CD4-positive, alpha-beta T cell (primary cell): Measurements from ENCODE around the gene AFF3. TPM values are rescaled to one million over a fixed set of nuclear protein-coding genes. Genes with fewer than 3 reads are reported as not detected.

Experiments
- ATAC-seq: fragments of 200-7000 bp; cut with Tn5 transposase; one replicate; pipeline ENCODE4 v1.10.0; 2022; ENCODE audit warnings: mild to moderate bottlenecking; ENCODE audit not compliant: poor library complexity
- CTCF ChIA-PET: fragments of 350-600 bp; sonication (Branson Sonifier 250); formaldehyde crosslinking; loops from one replicate; lab custom pipeline; 2021; ENCODE audit warnings: antibody characterized with exemption, inconsistent platforms; lab: Charles Lee
- POLR2A ChIA-PET: fragments of 350-600 bp; sonication (Branson Sonifier 250); formaldehyde crosslinking; loops from one replicate; lab custom pipeline; 2021; ENCODE audit warnings: antibody characterized with exemption, inconsistent platforms; lab: Charles Lee
- DNase-seq, 14 experiments: peaks; one replicate each; pipeline ENCODE4 v3.0.0-alpha.2; 2013 to 2020; ENCODE audit warnings: mixed read lengths in 2 of 14
- H3K27ac ChIP-seq, 2 donors: one replicate each; pipeline versions ENCODE4 v1.5.1 to v1.7.0; 2013; ENCODE audit warnings: low read length in 2 of 2, low read depth in 1 of 2, mild to moderate bottlenecking in 1 of 2
- H3K27me3 ChIP-seq, 2 experiments: 1 replicate in 1 of 2; 2 replicates in 1 of 2; pipeline versions ENCODE4 v1.6.1 to v1.7.0; 2013; ENCODE audit warnings: low read length in 2 of 2, control low read depth in 1 of 2, mild to moderate bottlenecking in 1 of 2, moderate library complexity in 1 of 2; ENCODE audit not compliant: insufficient read depth in 2 of 2, control insufficient read depth in 1 of 2
- H3K36me3 ChIP-seq: one replicate; pipeline ENCODE4 v1.6.1; 2013; ENCODE audit warnings: low read length, control low read depth; ENCODE audit not compliant: insufficient read depth
- H3K4me1 ChIP-seq: one replicate; pipeline ENCODE4 v1.6.1; 2013; ENCODE audit warnings: low read length, control low read depth; ENCODE audit not compliant: insufficient read depth
- H3K4me3 ChIP-seq: one replicate; pipeline ENCODE4 v1.5.1; 2013; ENCODE audit warnings: mild to moderate bottlenecking, low read length, moderate library complexity
- H3K9me3 ChIP-seq, 2 experiments: 1 replicate in 1 of 2; 2 replicates in 1 of 2; pipeline versions ENCODE4 v1.6.1 to v1.7.0; 2013; ENCODE audit warnings: low read length in 2 of 2, mild to moderate bottlenecking in 2 of 2, control low read depth in 1 of 2, moderate library complexity in 1 of 2; ENCODE audit not compliant: control insufficient read depth in 1 of 2, insufficient read depth in 1 of 2
- H3K27ac Mint-ChIP-seq: one replicate; pipeline ENCODE4 v1.8.0; 2020; ENCODE audit warnings: mixed read lengths
- H3K27me3 Mint-ChIP-seq: one replicate; pipeline ENCODE4 v1.8.0; 2021; ENCODE audit warnings: mixed read lengths
- H3K36me3 Mint-ChIP-seq: one replicate; pipeline ENCODE4 v1.8.0; 2021; ENCODE audit warnings: low read depth, mixed read lengths
- H3K4me1 Mint-ChIP-seq: one replicate; pipeline ENCODE4 v1.8.0; 2021; ENCODE audit warnings: low read depth, mixed read lengths
- H3K4me3 Mint-ChIP-seq: one replicate; pipeline ENCODE4 v1.8.0; 2020; ENCODE audit warnings: mild to moderate bottlenecking, mixed read lengths
- H3K9me3 Mint-ChIP-seq: one replicate; pipeline ENCODE4 v1.8.0; 2020; ENCODE audit warnings: mixed read lengths
- CTCF ChIP-seq: fragments of 200-600 bp; IDR thresholded peaks from one replicate; pipeline ENCODE4 v1.8.0; 2022; ENCODE audit warnings: antibody characterized with exemption, mild to moderate bottlenecking
- intact Hi-C, 2 experiments: fragments of 100-400 bp; cut with DNase I in 1 of 2; cut with micrococcal nuclease in 1 of 2; formaldehyde crosslinking; loops; one replicate each; pipeline versions ENCODE4 v1.15.1 to v1.9.0; 2023 to 2025; cut with DNase I, micrococcal nuclease
- total RNA-seq, 174 experiments: library from RNA in 2 of 174; stranded (reverse) in 2 of 174; gene quantifications; one replicate each; pipeline ENCODE4 v1.2.3 and lab custom pipeline; 2021 to 2026

Gene AFF3
- total RNA-seq, 2 experiments from 2014 or later: 15.4 to 15.7 TPM

DNA sequence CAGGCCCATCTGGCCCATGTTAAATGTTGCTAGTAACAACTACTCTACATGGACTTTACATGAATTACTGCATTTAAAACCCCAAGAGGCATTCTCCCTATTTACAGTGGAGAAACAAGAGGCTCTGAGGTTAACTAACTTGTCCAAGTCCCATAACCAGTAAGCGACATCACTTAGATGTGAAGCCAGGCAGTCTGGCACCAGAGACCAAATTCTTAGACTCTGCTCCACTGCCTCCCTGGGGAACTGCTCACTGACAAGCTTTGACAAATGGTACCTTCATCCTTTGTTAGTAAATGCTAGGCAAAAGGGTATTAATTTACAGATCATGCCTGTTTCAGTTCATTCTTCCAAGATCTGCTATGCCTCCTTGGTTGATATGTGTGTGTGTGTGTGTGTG, 124.8 kb downstream of the AFF3 start:
- Histone ChIP-seq H3K9me3 (peaks cover 0 to 7% of the 10 kb centered on the region in 2 experiments), H3K4me1 (no peaks in the 10 kb centered on the region), H3K4me3 (no peak overlapping the region), H3K36me3 (no peaks in the 10 kb centered on the region), H3K27ac (no peak overlapping the region), H3K27me3 (peaks cover 0 to 2% of the 10 kb centered on the region in 2 experiments)
- DNase-seq (no peak), ATAC-seq (no peak)
- no peaks in the 10 kb centered on the region for H3K9me3 Mint-ChIP-seq
- H3K4me3 Mint-ChIP-seq: no peak overlapping the region
- no peak overlapping the region for H3K27ac Mint-ChIP-seq
- no peak for TF ChIP-seq CTCF
- no peaks in the 10 kb centered on the region for H3K27me3 Mint-ChIP-seq
- ChIA-PET CTCF (no interaction called here), POLR2A (no interaction called here)
- H3K4me1 Mint-ChIP-seq: no peaks in the 10 kb centered on the region
- intact Hi-C loops: no loop called here
- no peaks in the 10 kb centered on the region for H3K36me3 Mint-ChIP-seq

DNA sequence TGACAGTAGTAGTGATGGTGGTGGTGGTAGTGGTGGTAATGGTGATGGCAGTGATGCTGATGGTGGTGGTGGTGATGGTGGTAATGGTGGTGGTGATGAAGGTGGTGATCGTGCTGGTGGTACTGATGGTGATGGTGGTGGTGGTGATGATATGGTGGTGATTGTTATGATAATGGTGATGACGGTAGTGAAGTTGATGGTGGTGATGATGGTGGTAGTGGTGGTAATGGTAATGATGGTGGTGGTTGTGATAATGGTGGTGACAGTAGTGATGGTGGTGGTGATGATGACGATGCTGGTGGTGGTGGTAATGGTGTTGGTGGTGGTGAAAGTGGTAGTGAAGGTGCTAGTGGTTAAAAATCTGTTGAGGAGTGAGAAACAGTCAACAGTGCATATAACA, 125.6 kb downstream of the AFF3 start:
- POLR2A ChIA-PET: no interaction called here
- Mint-ChIP-seq H3K36me3 (no peaks in the 10 kb centered on the region), H3K4me3 (no peak overlapping the region), H3K27ac (no peak overlapping the region), H3K4me1 (no peaks in the 10 kb centered on the region), H3K27me3 (no peaks in the 10 kb centered on the region), H3K9me3 (no peaks in the 10 kb centered on the region)
- CTCF ChIA-PET: no interaction called here
- Histone ChIP-seq H3K27me3 (peaks cover 0 to 2% of the 10 kb centered on the region in 2 experiments), H3K27ac (no peak overlapping the region), H3K4me3 (no peak overlapping the region), H3K4me1 (no peaks in the 10 kb centered on the region), H3K9me3 (peaks cover 0 to 7% of the 10 kb centered on the region in 2 experiments), H3K36me3 (no peaks in the 10 kb centered on the region)
- no peak for TF ChIP-seq CTCF
- ATAC-seq (no peak), DNase-seq (no peak)
- intact Hi-C loops: no loop called here

- H3K27me3 ChIP-seq: peaks cover 0 to 2% of the 10 kb centered on the region in 2 experiments
- Mint-ChIP-seq H3K4me3 (no peak overlapping the region), H3K9me3 (no peaks in the 10 kb centered on the region), H3K4me1 (no peaks in the 10 kb centered on the region), H3K36me3 (no peaks in the 10 kb centered on the region), H3K27me3 (no peaks in the 10 kb centered on the region), H3K27ac (no peak overlapping the region)
- no peak overlapping the region for H3K27ac ChIP-seq
- DNase-seq (no peak), ATAC-seq (no peak)
- H3K36me3 ChIP-seq: no peaks in the 10 kb centered on the region
- CTCF ChIA-PET: no interaction called here
- H3K9me3 ChIP-seq: peaks cover 0 to 7% of the 10 kb centered on the region in 2 experiments
- H3K4me3 ChIP-seq: no peak overlapping the region
- TF ChIP-seq CTCF: no peak
- intact Hi-C loops: no loop called here
- no peaks in the 10 kb centered on the region for H3K4me1 ChIP-seq
- POLR2A ChIA-PET: no interaction called here
Observed at GRCh38 chr2:100015849-100016248, 126.5 kb downstream of the AFF3 start.
